ENCODE results near the gene DLG5. TPM values are rescaled to one million over a fixed set of nuclear protein-coding genes. Genes with fewer than 3 reads are reported as not detected.

Gene DLG5
- total and polyA plus RNA-seq, 4 donors, result 1.2 to 7.1 (median 4.6) TPM

GRCh38 chr10:77741746-77742145 lies 184.8 kb downstream of the DLG5 start:
- no peak for DNase-seq (ENCODE audit: low spot score)
- Histone ChIP-seq H3K36me3 (ENCODE audit: control insufficient read depth in 4 of 4, insufficient read depth in 3 of 4, low read depth in 1 of 4, low read length in 3 of 4) (no peaks in the 10 kb centered on the region), H3K27me3 (ENCODE audit: control insufficient read depth in 4 of 4, insufficient read depth in 4 of 4, low read length in 3 of 4) (no peaks in the 10 kb centered on the region), H3K4me1 (ENCODE audit: control insufficient read depth in 4 of 4, insufficient read depth in 4 of 4, low read length in 3 of 4) (no peaks in the 10 kb centered on the region), H3K9me3 (ENCODE audit: control insufficient read depth in 4 of 4, low read length in 3 of 4) (no peaks in the 10 kb centered on the region), H3K4me3 (ENCODE audit: low read depth in 1 of 3, low read length in 3 of 3) (no peak overlapping the region), H3K9ac (ENCODE audit: low read depth in 1 of 2, low read length in 2 of 2) (no peak overlapping the region), H3K27ac (ENCODE audit: low read depth in 1 of 2, low read length in 2 of 2) (no peak overlapping the region)
- no peak for TF ChIP-seq HNF4G (IDR thresholded peaks at IDR 0.05)
- no peak for TF ChIP-seq TAF1 (conservative IDR thresholded peaks at IDR 0.05)
- TF ChIP-seq HNF4A (conservative IDR thresholded peaks at IDR 0.05), result no peak
- no peak for TF ChIP-seq CTCF (IDR thresholded peaks at IDR 0.05; ENCODE audit: low read depth, low read length, missing input control)
- TF ChIP-seq GABPA (IDR thresholded peaks at IDR 0.05 in 1 of 2, conservative IDR thresholded peaks at IDR 0.05 in 1 of 2), result no peak
- no peak for TF ChIP-seq ZBTB33 (IDR thresholded peaks at IDR 0.05)
- no peak for TF ChIP-seq RAD21 (IDR thresholded peaks at IDR 0.05)
- no peak for TF ChIP-seq FOXA2 (IDR thresholded peaks at IDR 0.05)
- no peak for TF ChIP-seq NR2F2 (IDR thresholded peaks at IDR 0.05)
- no peak for TF ChIP-seq JUND (IDR thresholded peaks at IDR 0.05)
- no peak for TF ChIP-seq SP1 (IDR thresholded peaks at IDR 0.05)
- no peak for TF ChIP-seq YY1 (IDR thresholded peaks at IDR 0.05)
- TF ChIP-seq RXRA (IDR thresholded peaks at IDR 0.05), result no peak
- no peak for TF ChIP-seq FOXA1 (IDR thresholded peaks at IDR 0.05)
- WGBS, result 90% methylated on average over 2 of the region's 2 CpGs

Small RNA genes within 50 kb of the gene (small RNA-seq; reads per million reads assigned to genes)
- gene RF00017, result not detected
- not detected for gene RN7SL284P
- gene RNU6-1266P, result not detected

Other genes starting within 250 kb of the DLG5 start
- gene POLR3A, start 102.8 kb upstream of the DLG5 start, total RNA-seq, result 1 to 10 TPM; 7.2 to 9.6 TPM
- gene POLR3A, start 102.8 kb upstream of the DLG5 start, polyA plus RNA-seq, result 1 to 10 TPM; 3.2 to 3.8 TPM
- gene RPS24, start 107.1 kb upstream of the DLG5 start, total RNA-seq, result 100 to 1,000 TPM; 690 to 934 TPM
- gene RPS24, start 107.1 kb upstream of the DLG5 start, polyA plus RNA-seq, result 1,000 to 10,000 TPM in 1 of 2 donors, 100 to 1,000 TPM in 1; 314 to 1,104 TPM